ENCODE data around the gene BRD9.
"Not testable (repeated sequence)": the region's sequence is repeated elsewhere in the genome, so short reads cannot be mapped to it uniquely, and the experiment has no call there.

GRCh38 chr5:828194-828593 lies 64.4 kb downstream of the BRD9 start:
- TF ChIP-seq CTCF (IDR thresholded peaks at IDR 0.05; ENCODE audit: low read depth, low read length); POLR2A (IDR thresholded peaks at IDR 0.05; ENCODE audit: extremely low read depth, insufficient read length): not testable (repeated sequence)

Measured in NB4 (cell line).